Nephron (organoid): ENCODE results near the gene DBF4.
"Not testable (repeated sequence)": the region's sequence is repeated elsewhere in the genome, so short reads cannot be mapped to it uniquely, and the experiment has no call there.

Source experiments
- H3K27ac Mint-ChIP-seq, 3 experiments: 2 replicates each; pipeline ENCODE4 v1.8.0; 2020; ENCODE audit warnings: mixed read lengths in 3 of 3, mild to moderate bottlenecking in 2 of 3, moderate library complexity in 1 of 3
- H3K27me3 Mint-ChIP-seq: 2 replicates; pipeline ENCODE4 v1.8.0; 2021; ENCODE audit warnings: low read depth, mild to moderate bottlenecking, moderate library complexity, mixed read lengths
- H3K36me3 Mint-ChIP-seq: 2 replicates; pipeline ENCODE4 v1.8.0; 2020; ENCODE audit warnings: low read depth, mixed read lengths
- H3K4me1 Mint-ChIP-seq: 2 replicates; pipeline ENCODE4 v1.8.0; 2020; ENCODE audit warnings: mixed read lengths
- H3K4me3 Mint-ChIP-seq, 3 experiments: 2 replicates each; pipeline ENCODE4 v1.8.0; 2020; ENCODE audit warnings: mild to moderate bottlenecking in 3 of 3, mixed read lengths in 3 of 3, moderate library complexity in 2 of 3
- H3K9me3 Mint-ChIP-seq: 2 replicates; pipeline ENCODE4 v1.8.0; 2020; ENCODE audit warnings: mixed read lengths
- CTCF ChIP-seq, 3 experiments: fragments of 200-600 bp; sonication (generic); IDR thresholded peaks; one replicate each; pipeline ENCODE4 v1.5.0; 2021; ENCODE audit warnings: antibody characterized with exemption in 3 of 3; ENCODE audit not compliant: unreplicated experiment in 3 of 3

The DBF4 gene

GRCh38 chr7:87876040-87876868 is at the start of gene DBF4, which contains the start of gene SLC25A40:
Gene DBF4 (plus strand): TSS chr7:87876493. CDS start chr7:87876733, 240 bp downstream.
Gene SLC25A40 (minus strand): TSS chr7:87876360. CDS start chr7:87858727, 17,633 bp downstream.
- Mint-ChIP-seq H3K27me3 (no peaks in the 10 kb centered on the region), H3K27ac (peak within 1 kb of the TSS; percentile 89 to 98 (median 92)), H3K4me1 (peaks cover 27% of the 10 kb centered on the region), H3K36me3 (peaks cover 51% of the 10 kb centered on the region), H3K9me3 (peaks cover 16% of the 10 kb centered on the region), H3K4me3 (peak within 1 kb of the TSS; percentile 86 to 90 (median 88))
- TF ChIP-seq CTCF (IDR thresholded peaks at IDR 0.05; ENCODE audit: unreplicated experiment in 3 of 3), result no peak

- not testable (repeated sequence) for H3K4me1 Mint-ChIP-seq, H3K4me3 Mint-ChIP-seq, H3K27ac Mint-ChIP-seq, H3K27me3 Mint-ChIP-seq
- H3K36me3 Mint-ChIP-seq, result peaks cover 14% of the 10 kb centered on the region
- H3K9me3 Mint-ChIP-seq, result peaks cover 22% of the 10 kb centered on the region
These were observed 47.9 kb upstream of the DBF4 start for GRCh38 chr7:87828383-87828782.

GRCh38 chr7:87831097-87831496 is 45.2 kb upstream of the DBF4 start:
- no peak for TF ChIP-seq CTCF (IDR thresholded peaks at IDR 0.05; ENCODE audit: unreplicated experiment in 3 of 3)
- no peaks in the 10 kb centered on the region for H3K27me3 Mint-ChIP-seq
- no peaks in the 10 kb centered on the region for H3K36me3 Mint-ChIP-seq
- H3K4me1 Mint-ChIP-seq, result no peaks in the 10 kb centered on the region
- no peak overlapping the region for H3K4me3 Mint-ChIP-seq
- peak overlapping the region in 2 of 3 experiments; percentile 56 to 77 for H3K27ac Mint-ChIP-seq
- H3K9me3 Mint-ChIP-seq, result peaks cover 7% of the 10 kb centered on the region

GRCh38 chr7:87833130-87833529 is 43.2 kb upstream of the DBF4 start:
- Mint-ChIP-seq H3K27me3 (no peaks in the 10 kb centered on the region), H3K9me3 (no peaks in the 10 kb centered on the region), H3K27ac (peak overlapping the region in 2 of 3 experiments; percentile 8 to 75), H3K36me3 (no peaks in the 10 kb centered on the region), H3K4me1 (no peaks in the 10 kb centered on the region), H3K4me3 (no peak overlapping the region)
- no peak for TF ChIP-seq CTCF (IDR thresholded peaks at IDR 0.05; ENCODE audit: unreplicated experiment in 3 of 3)

GRCh38 chr7:87837597-87837996 is 38.7 kb upstream of the DBF4 start:
- H3K4me3 Mint-ChIP-seq, result no peak overlapping the region
- TF ChIP-seq CTCF (IDR thresholded peaks at IDR 0.05; ENCODE audit: unreplicated experiment in 3 of 3), result no peak
- H3K36me3 Mint-ChIP-seq, result peaks cover 3% of the 10 kb centered on the region
- H3K4me1 Mint-ChIP-seq, result no peaks in the 10 kb centered on the region
- no peak overlapping the region for H3K27ac Mint-ChIP-seq
- no peaks in the 10 kb centered on the region for H3K9me3 Mint-ChIP-seq
- no peaks in the 10 kb centered on the region for H3K27me3 Mint-ChIP-seq

GRCh38 chr7:87850836-87851593 is 25.3 kb upstream of the DBF4 start:
- Mint-ChIP-seq H3K36me3 (peaks cover 45% of the 10 kb centered on the region), H3K4me3 (no peak overlapping the region)

More at GRCh38 chr7:87850836-87851593, 25.3 kb upstream of the DBF4 start:
- Mint-ChIP-seq H3K9me3 (no peaks in the 10 kb centered on the region), H3K4me1 (no peaks in the 10 kb centered on the region), H3K27ac (no peak overlapping the region), H3K27me3 (no peaks in the 10 kb centered on the region)
- TF ChIP-seq CTCF (IDR thresholded peaks at IDR 0.05; ENCODE audit: unreplicated experiment in 3 of 3), result no peak
